Measurements from ENCODE around the gene NEDD9. TPM values are rescaled to one million over a fixed set of nuclear protein-coding genes. Genes with fewer than 3 reads are reported as not detected.

The NEDD9 gene
- total and polyA plus RNA-seq, 2 experiments from 2014 or later, result 4.4 to 13.0 TPM

GRCh38 chr6:11202513-11203305 is 29.8 kb downstream of the NEDD9 start:
- Histone ChIP-seq H3K4me1 (ENCODE audit: insufficient read depth) (peaks cover 43% of the 10 kb centered on the region), H3K4me2 (peak overlapping the region; percentile 49), H2AFZ (no peak overlapping the region), H3F3A (replicated peaks; ENCODE audit: low read depth) (no peaks in the 10 kb centered on the region; the same call in 1 of the 2 replicates), H3K9me2 (ENCODE audit: insufficient read depth) (no peaks in the 10 kb centered on the region), H3K27me3 (ENCODE audit: insufficient read depth) (no peaks in the 10 kb centered on the region), H3K4me3 (no peak overlapping the region), H3K36me3 (ENCODE audit: insufficient read depth) (no peaks in the 10 kb centered on the region), H3K27ac (ENCODE audit: low read depth) (peak overlapping the region; percentile 23; the same call in 1 of the 2 replicates), H3K79me2 (replicated peaks; ENCODE audit: insufficient read depth) (no peaks in the 10 kb centered on the region), H4K20me1 (replicated peaks; ENCODE audit: insufficient read depth) (no peaks in the 10 kb centered on the region)
- no peak overlapping the region for H3K4me3 Mint-ChIP-seq
- H3K27ac Mint-ChIP-seq, result peak overlapping the region; percentile 79
- ATAC-seq (peak; percentile 87), DNase-seq (ENCODE audit: low spot score) (peak; percentile 70)
- H3K36me3 Mint-ChIP-seq (ENCODE audit: low read depth), result no peaks in the 10 kb centered on the region
- peaks cover 34% of the 10 kb centered on the region for H3K4me1 Mint-ChIP-seq
- no peak for TF ChIP-seq ETS1 (IDR thresholded peaks at IDR 0.05)
- TF ChIP-seq POLR2AphosphoS5 (IDR thresholded peaks at IDR 0.05; ENCODE audit: low read depth), result no peak
- no peak for TF ChIP-seq NANOG (IDR thresholded peaks at IDR 0.05; ENCODE audit: borderline replicate concordance)
- no peak for TF ChIP-seq CREB1 (CRISPR knock-in tag; IDR thresholded peaks at IDR 0.05; ENCODE audit: low read depth)
- no peak for TF ChIP-seq EZH2 (IDR thresholded peaks at IDR 0.05; ENCODE audit: low read depth, unreplicated experiment)
- no peak for TF ChIP-seq JUNB (IDR thresholded peaks at IDR 0.05; ENCODE audit: unreplicated experiment)
- TF ChIP-seq ZNF331 (CRISPR knock-in tag; IDR thresholded peaks at IDR 0.05; ENCODE audit: low read depth), result no peak
- TF ChIP-seq CTCF (conservative IDR thresholded peaks at IDR 0.05; ENCODE audit: low read depth in 2 of 2), result no peak
- TF ChIP-seq REST (IDR thresholded peaks at IDR 0.05; ENCODE audit: unreplicated experiment), result no peak
- no peak for TF ChIP-seq ZNF114 (CRISPR knock-in tag; IDR thresholded peaks at IDR 0.05)
- no peak; the same call in 1 of the 2 replicates for TF ChIP-seq ZNF462 (CRISPR knock-in tag; IDR thresholded peaks at IDR 0.05)
- TF ChIP-seq STAT1 (IDR thresholded peaks at IDR 0.05; ENCODE audit: unreplicated experiment), result no peak
- no peak for TF ChIP-seq EZH2phosphoT487 (IDR thresholded peaks at IDR 0.05; ENCODE audit: unreplicated experiment)
- H3K9me3 Mint-ChIP-seq, result no peaks in the 10 kb centered on the region
- peaks cover 5% of the 10 kb centered on the region for H3K27me3 Mint-ChIP-seq (ENCODE audit: insufficient read depth, low read depth, poor library complexity)

Data from GM23338 (cell line).